Endothelial cell of umbilical vein (primary cell): ENCODE results near the gene MROH2A.

Experiments used
- CTCF ChIP-seq, 2 donors: IDR thresholded peaks; 1 replicate in 1 of 2; 2 replicates in 1 of 2; pipeline ENCODE4 v1.5.1; 2011; ENCODE audit warnings: low read length in 2 of 2, mild to moderate bottlenecking in 2 of 2, moderate library complexity in 2 of 2, control low read depth in 1 of 2, inconsistent platforms in 1 of 2, low read depth in 1 of 2; ENCODE audit not compliant: insufficient read depth in 1 of 2; ENCODE audit errors: extremely low read depth in 1 of 2
- POLR2A ChIP-seq: IDR thresholded peaks from 2 replicates; pipeline ENCODE4 v1.6.1; 2012; ENCODE audit warnings: low read depth, mild to moderate bottlenecking, control low read depth, low read length

- no peak for TF ChIP-seq POLR2A
- TF ChIP-seq CTCF (IDR thresholded peaks at IDR 0.05; ENCODE audit: extremely low read depth in 1 of 2, insufficient read depth in 1 of 2, low read depth in 1 of 2, low read length in 2 of 2) = no peak
Measured at GRCh38 chr2:233794128-233794658, 16.1 kb downstream of the MROH2A start.
